ENCODE data around the gene GRIA1. TPM values are rescaled to one million over a fixed set of nuclear protein-coding genes. Genes with fewer than 3 reads are reported as not detected.
"Not testable (repeated sequence)": the region's sequence is repeated elsewhere in the genome, so short reads cannot be mapped to it uniquely, and the experiment has no call there.

GRIA1 gene
- polyA plus RNA-seq, 2 donors = 0.01 TPM; not detected in 1

- no peak overlapping the region for H3K27ac ChIP-seq (ENCODE audit: low read depth in 2 of 2, low read length in 1 of 2)
- no peak overlapping the region for H3K4me3 ChIP-seq (ENCODE audit: low read depth in 1 of 2, low read length in 2 of 2)
- H3K4me1 ChIP-seq (ENCODE audit: control insufficient read depth in 2 of 2, insufficient read depth in 2 of 2, low read length in 1 of 2) = no peaks in the 10 kb centered on the region
- H3K27me3 ChIP-seq (ENCODE audit: control insufficient read depth in 1 of 2, insufficient read depth in 2 of 2, low read length in 2 of 2) = no peaks in the 10 kb centered on the region
- H3K36me3 ChIP-seq (ENCODE audit: control insufficient read depth in 2 of 2, insufficient read depth in 2 of 2, low read length in 1 of 2) = no peaks in the 10 kb centered on the region
- 80 to 81% methylated on average over 4 of the region's 4 CpGs for WGBS, 2 donors
- H3K9me3 ChIP-seq (ENCODE audit: control insufficient read depth in 2 of 2, insufficient read depth in 1 of 2, low read depth in 1 of 2, low read length in 1 of 2) = no peaks in the 10 kb centered on the region
Measured at GRCh38 chr5:153835891-153836515, 345.5 kb downstream of the GRIA1 start.

GRCh38 chr5:153849303-153850113 lies 359.0 kb downstream of the GRIA1 start:
- not testable (repeated sequence) for H3K27me3 ChIP-seq (ENCODE audit: control insufficient read depth in 1 of 2, insufficient read depth in 2 of 2, low read length in 2 of 2); H3K4me1 ChIP-seq (ENCODE audit: control insufficient read depth in 2 of 2, insufficient read depth in 2 of 2, low read length in 1 of 2); H3K9me3 ChIP-seq (ENCODE audit: control insufficient read depth in 2 of 2, insufficient read depth in 1 of 2, low read depth in 1 of 2, low read length in 1 of 2); H3K4me3 ChIP-seq (ENCODE audit: low read depth in 1 of 2, low read length in 2 of 2); H3K36me3 ChIP-seq (ENCODE audit: control insufficient read depth in 2 of 2, insufficient read depth in 2 of 2, low read length in 1 of 2); H3K27ac ChIP-seq (ENCODE audit: low read depth in 2 of 2, low read length in 1 of 2)
- 61 to 70% methylated on average over 6 of the region's 6 CpGs for WGBS, 2 donors

- Histone ChIP-seq H3K27me3 (ENCODE audit: control insufficient read depth in 1 of 2, insufficient read depth in 2 of 2, low read length in 2 of 2) (no peaks in the 10 kb centered on the region), H3K9me3 (ENCODE audit: control insufficient read depth in 2 of 2, insufficient read depth in 1 of 2, low read depth in 1 of 2, low read length in 1 of 2) (no peaks in the 10 kb centered on the region), H3K4me1 (ENCODE audit: control insufficient read depth in 2 of 2, insufficient read depth in 2 of 2, low read length in 1 of 2) (no peaks in the 10 kb centered on the region), H3K36me3 (ENCODE audit: control insufficient read depth in 2 of 2, insufficient read depth in 2 of 2, low read length in 1 of 2) (no peaks in the 10 kb centered on the region), H3K4me3 (ENCODE audit: low read depth in 1 of 2, low read length in 2 of 2) (no peak overlapping the region), H3K27ac (ENCODE audit: low read depth in 2 of 2, low read length in 1 of 2) (no peak overlapping the region)
- WGBS, 2 donors = 69% methylated on average over 4 of the region's 4 CpGs
Measured at GRCh38 chr5:153860195-153860886, 369.9 kb downstream of the GRIA1 start.

- H3K27me3 ChIP-seq (ENCODE audit: control insufficient read depth in 1 of 2, insufficient read depth in 2 of 2, low read length in 2 of 2); H3K4me1 ChIP-seq (ENCODE audit: control insufficient read depth in 2 of 2, insufficient read depth in 2 of 2, low read length in 1 of 2); H3K36me3 ChIP-seq (ENCODE audit: control insufficient read depth in 2 of 2, insufficient read depth in 2 of 2, low read length in 1 of 2); H3K9me3 ChIP-seq (ENCODE audit: control insufficient read depth in 2 of 2, insufficient read depth in 1 of 2, low read depth in 1 of 2, low read length in 1 of 2); H3K4me3 ChIP-seq (ENCODE audit: low read depth in 1 of 2, low read length in 2 of 2); H3K27ac ChIP-seq (ENCODE audit: low read depth in 2 of 2, low read length in 1 of 2): not testable (repeated sequence)
- 68 to 71% methylated on average over 5 of the region's 5 CpGs for WGBS, 2 donors
Measured at GRCh38 chr5:153862906-153863305, 372.4 kb downstream of the GRIA1 start.

Data from esophagus (tissue), 2 donors.